DOHH2 (cell line): Measurements from ENCODE around the gene PTBP1.

Experiments
- H3F3A ChIP-seq: fragments of 200-600 bp; sonication (generic), shearing (Covaris generic); 2 replicates; pipeline ENCODE4 v1.6.0; 2016; ENCODE audit warnings: antibody characterized with exemption, mild to moderate bottlenecking; ENCODE audit not compliant: control insufficient read depth, insufficient read depth
- H3K27ac ChIP-seq: fragments of 200-600 bp; sonication (generic); 2 replicates; pipeline ENCODE4 v1.5.1; 2014; ENCODE audit warnings: low read depth, mild to moderate bottlenecking, low read length, moderate library complexity
- H3K27me3 ChIP-seq: fragments of 200-600 bp; sonication (generic); 2 replicates; pipeline ENCODE4 v1.6.1; 2014; ENCODE audit warnings: mild to moderate bottlenecking, low read length, mixed read lengths; ENCODE audit not compliant: control insufficient read depth
- H3K36me3 ChIP-seq: fragments of 200-600 bp; sonication (generic); 2 replicates; pipeline ENCODE4 v1.6.1; 2014; ENCODE audit warnings: mild to moderate bottlenecking, low read length, moderate library complexity, mixed read lengths; ENCODE audit not compliant: control insufficient read depth
- H3K4me1 ChIP-seq: fragments of 200-600 bp; sonication (generic); 2 replicates; pipeline ENCODE4 v1.6.1; 2014; ENCODE audit warnings: mild to moderate bottlenecking, low read length, mixed read lengths; ENCODE audit not compliant: control insufficient read depth
- H3K4me2 ChIP-seq: fragments of 200-600 bp; sonication (generic); 2 replicates; pipeline ENCODE4 v1.6.0; 2014; ENCODE audit warnings: mild to moderate bottlenecking, low read length, moderate library complexity
- H3K4me3 ChIP-seq: fragments of 200-600 bp; sonication (generic); 2 replicates; pipeline ENCODE4 v1.5.1; 2014; ENCODE audit warnings: mild to moderate bottlenecking, low read length, mixed read lengths
- H3K79me2 ChIP-seq: fragments of 200-600 bp; sonication (generic); 2 replicates; pipeline ENCODE4 v1.6.1; 2014; ENCODE audit warnings: mild to moderate bottlenecking, low read length, mixed read lengths; ENCODE audit not compliant: control insufficient read depth
- H3K9me2 ChIP-seq: fragments of 200-600 bp; sonication (generic); replicated peaks from 2 replicates; pipeline ENCODE4 v1.6.1; 2014; ENCODE audit warnings: mild to moderate bottlenecking, low read length, mixed read lengths; ENCODE audit not compliant: control insufficient read depth
- H3K9me3 ChIP-seq: fragments of 200-600 bp; sonication (generic); 2 replicates; pipeline ENCODE4 v1.6.1; 2014; ENCODE audit warnings: antibody characterized with exemption, low read length, mixed read lengths; ENCODE audit not compliant: control insufficient read depth, insufficient read depth
- H4K20me1 ChIP-seq: fragments of 200-600 bp; sonication (generic); 2 replicates; pipeline ENCODE4 v1.6.0; 2014; ENCODE audit warnings: low read depth, mild to moderate bottlenecking, antibody characterized with exemption, low read length, moderate library complexity; ENCODE audit not compliant: control insufficient read depth, insufficient read depth
- CTCF ChIP-seq: fragments of 200-600 bp; sonication (generic); IDR thresholded peaks from one replicate; pipeline ENCODE4 v1.5.1; 2014; ENCODE audit warnings: antibody characterized with exemption, mild to moderate bottlenecking, low read depth, low read length; ENCODE audit not compliant: poor library complexity, severe bottlenecking
- EZH2phosphoT487 ChIP-seq: fragments of 200-600 bp; sonication (generic); IDR thresholded peaks from 2 replicates; pipeline ENCODE4 v1.6.1; 2017; ENCODE audit warnings: borderline replicate concordance, mild to moderate bottlenecking, antibody characterized with exemption, low read length, moderate library complexity, mixed read lengths

Gene PTBP1

GRCh38 chr19:801030-801860 is 4.0 kb downstream of the PTBP1 start:
- H3K27me3 ChIP-seq = no peaks in the 10 kb centered on the region
- H3K4me2 ChIP-seq = no peak overlapping the region
- H3K9me2 ChIP-seq = no peaks in the 10 kb centered on the region
- H4K20me1 ChIP-seq = peaks cover 60% of the 10 kb centered on the region
- peaks cover 22% of the 10 kb centered on the region for H3K4me1 ChIP-seq
- H3F3A ChIP-seq = no peaks in the 10 kb centered on the region
- no peaks in the 10 kb centered on the region for H3K9me3 ChIP-seq
- H3K36me3 ChIP-seq = peaks cover 83% of the 10 kb centered on the region
- TF ChIP-seq CTCF (no peak), EZH2phosphoT487 (no peak)
- no peak overlapping the region for H3K4me3 ChIP-seq
- H3K27ac ChIP-seq = no peak overlapping the region
- H3K79me2 ChIP-seq = peaks cover 93% of the 10 kb centered on the region

DNA sequence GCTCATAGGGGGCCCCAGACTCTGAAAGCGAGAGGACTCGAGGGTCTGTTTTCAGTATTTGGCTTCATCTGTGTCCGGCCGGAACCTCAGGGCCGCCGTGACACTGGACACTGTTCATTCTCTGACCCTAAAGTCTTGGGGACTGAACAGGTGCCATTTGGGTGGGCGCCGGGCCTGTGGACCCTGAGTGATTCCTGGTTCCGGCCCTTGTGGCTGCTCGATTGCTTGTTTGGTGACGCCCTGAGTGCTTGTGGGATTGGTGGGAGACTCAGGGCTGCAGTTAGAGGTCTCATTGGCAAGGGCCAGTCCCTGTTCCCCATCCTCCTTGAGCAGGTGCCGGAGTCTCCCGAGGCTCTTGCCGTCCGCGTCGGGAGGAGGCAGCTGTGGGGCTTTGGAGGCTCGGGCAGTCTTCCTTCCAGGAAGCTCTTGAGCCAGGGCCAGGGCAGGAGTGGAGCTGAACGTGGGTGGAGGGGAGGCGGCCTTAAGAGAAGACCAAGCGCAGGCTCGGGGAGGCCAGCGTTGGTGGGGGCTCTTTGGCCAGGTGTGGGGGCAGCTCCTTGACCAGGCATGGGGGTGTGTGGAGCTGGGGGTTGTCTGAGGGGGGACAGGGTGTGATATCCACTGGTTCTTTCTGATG is 4.7 kb downstream of the PTBP1 start:
- no peak overlapping the region for H3K4me2 ChIP-seq
- no peaks in the 10 kb centered on the region for H3K27me3 ChIP-seq
- H3F3A ChIP-seq = no peaks in the 10 kb centered on the region
- H3K36me3 ChIP-seq = peaks cover 90% of the 10 kb centered on the region
- H3K79me2 ChIP-seq = peaks cover 95% of the 10 kb centered on the region
- H3K9me3 ChIP-seq = no peaks in the 10 kb centered on the region
- peaks cover 18% of the 10 kb centered on the region for H3K4me1 ChIP-seq
- H4K20me1 ChIP-seq = peaks cover 65% of the 10 kb centered on the region
- no peak for TF ChIP-seq CTCF
- no peak for TF ChIP-seq EZH2phosphoT487
- no peaks in the 10 kb centered on the region for H3K9me2 ChIP-seq
- H3K4me3 ChIP-seq = no peak overlapping the region
- no peak overlapping the region for H3K27ac ChIP-seq

DNA sequence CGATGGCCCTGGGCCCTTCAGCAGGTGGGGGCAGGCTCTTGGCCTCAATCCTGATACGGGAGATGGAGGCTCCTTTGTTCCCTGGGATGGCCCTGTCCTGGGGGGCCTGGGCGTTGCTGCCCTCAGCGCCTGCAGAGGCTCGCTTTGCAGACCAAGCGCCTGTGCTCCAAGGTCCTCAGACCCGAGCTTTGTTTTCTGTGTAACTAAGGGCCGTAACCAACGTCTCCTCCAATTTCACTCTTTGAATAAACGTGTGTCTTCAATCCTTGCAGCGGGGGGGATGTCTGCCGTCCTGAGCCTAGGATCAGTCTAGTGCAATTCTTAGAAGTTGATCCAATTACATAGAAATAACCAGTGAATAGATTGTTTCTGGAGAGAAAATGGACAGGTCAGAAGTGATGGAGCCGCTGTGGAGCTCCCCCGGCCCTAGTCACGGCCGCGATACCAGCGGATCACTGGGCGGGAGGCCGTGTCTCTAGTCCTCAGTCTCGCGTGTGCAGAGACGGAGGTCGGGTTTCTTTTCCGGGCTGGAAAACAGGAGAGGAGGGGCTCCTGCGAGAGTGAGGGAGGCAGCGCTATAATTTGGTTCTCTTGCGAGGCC is 5.3 kb downstream of the PTBP1 start:
- H3K9me2 ChIP-seq = no peaks in the 10 kb centered on the region

More for the DNA sequence above, 5.3 kb downstream of the PTBP1 start:
- Histone ChIP-seq H4K20me1 (peaks cover 67% of the 10 kb centered on the region), H3K79me2 (peaks cover 97% of the 10 kb centered on the region), H3K27ac (no peak overlapping the region), H3F3A (no peaks in the 10 kb centered on the region), H3K4me1 (peaks cover 18% of the 10 kb centered on the region), H3K4me2 (no peak overlapping the region), H3K4me3 (no peak overlapping the region), H3K36me3 (peaks cover 97% of the 10 kb centered on the region), H3K27me3 (no peaks in the 10 kb centered on the region), H3K9me3 (no peaks in the 10 kb centered on the region)
- TF ChIP-seq EZH2phosphoT487 = no peak
- no peak for TF ChIP-seq CTCF
